GM19193 (cell line): ENCODE data around the gene IFT27.

Source experiments
- POLR2A ChIP-seq: IDR thresholded peaks from 4 replicates; pipeline ENCODE4 v1.6.1; 2011; ENCODE audit not compliant: insufficient read depth, insufficient read length; ENCODE audit errors: extremely low read depth

IFT27 gene

DNA sequence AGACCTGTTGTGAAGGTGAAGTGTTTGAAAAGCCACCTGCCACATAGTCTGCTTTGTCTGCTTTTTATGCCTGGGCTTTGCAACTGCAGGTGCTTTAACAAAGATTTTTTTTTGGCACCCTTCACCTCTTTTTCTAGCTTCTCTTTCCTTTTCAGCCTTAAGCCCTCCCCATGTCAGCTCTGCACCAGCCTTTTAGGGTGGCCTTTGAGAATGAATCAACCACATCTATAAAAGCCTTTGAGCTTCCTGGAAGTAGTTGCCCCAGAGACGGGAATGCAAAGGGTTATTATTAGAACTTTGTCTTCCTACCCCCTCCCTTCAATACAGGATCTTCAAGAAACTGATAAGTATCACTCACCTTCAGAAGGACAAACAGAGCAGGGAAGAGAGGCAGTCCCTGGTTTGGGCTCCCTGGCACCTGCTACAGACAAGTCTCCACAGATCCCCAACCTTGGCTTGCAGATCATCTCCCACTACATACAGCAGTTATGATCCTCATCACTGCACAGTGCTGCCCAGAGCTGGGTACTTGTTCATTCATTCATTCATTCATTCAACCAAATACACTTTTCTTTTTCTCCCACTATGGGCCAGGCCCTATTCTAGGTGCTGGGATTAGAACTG, 32.9 kb upstream of the IFT27 start:
- no peak for TF ChIP-seq POLR2A

DNA sequence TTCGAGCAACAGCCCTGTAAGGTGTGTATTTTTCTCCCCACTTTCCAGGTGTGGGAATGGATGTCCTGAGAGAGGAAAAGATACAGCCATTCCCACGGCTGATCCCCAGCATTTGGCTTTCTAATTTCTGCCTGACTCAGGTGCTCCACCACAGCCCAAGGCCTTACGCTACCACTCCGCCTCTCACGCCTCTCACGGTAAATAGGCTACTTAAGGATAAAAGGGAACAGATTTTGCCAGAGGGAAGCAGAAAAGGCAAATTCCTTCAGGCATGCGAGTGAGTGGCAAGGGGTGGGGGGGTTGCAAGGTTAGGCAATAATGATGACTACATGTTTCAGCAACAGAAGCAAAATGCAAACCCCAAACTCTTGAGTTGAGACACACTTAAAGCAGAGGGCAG, 31.7 kb upstream of the IFT27 start:
- no peak for TF ChIP-seq POLR2A

DNA sequence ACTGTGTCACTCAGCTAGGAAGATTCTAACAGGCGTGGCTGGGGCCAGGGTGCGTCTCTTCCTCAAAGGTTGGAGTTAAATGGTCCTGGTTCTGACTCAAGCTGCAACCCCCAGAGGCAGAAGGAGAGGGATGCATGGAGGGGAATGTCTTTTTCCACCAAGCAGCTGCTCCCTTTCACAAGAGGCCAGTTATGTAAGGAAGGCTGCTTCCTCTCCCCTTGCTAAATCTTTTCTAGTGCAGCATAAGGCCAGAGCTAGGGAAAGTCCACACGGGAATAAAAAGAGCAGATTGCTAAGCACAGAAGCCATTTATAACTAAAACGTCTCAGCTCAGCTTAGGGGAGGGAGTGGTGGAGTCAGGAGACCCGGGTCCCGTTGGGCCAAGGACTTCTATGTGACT, 30.9 kb upstream of the IFT27 start:
- TF ChIP-seq POLR2A: no peak

DNA sequence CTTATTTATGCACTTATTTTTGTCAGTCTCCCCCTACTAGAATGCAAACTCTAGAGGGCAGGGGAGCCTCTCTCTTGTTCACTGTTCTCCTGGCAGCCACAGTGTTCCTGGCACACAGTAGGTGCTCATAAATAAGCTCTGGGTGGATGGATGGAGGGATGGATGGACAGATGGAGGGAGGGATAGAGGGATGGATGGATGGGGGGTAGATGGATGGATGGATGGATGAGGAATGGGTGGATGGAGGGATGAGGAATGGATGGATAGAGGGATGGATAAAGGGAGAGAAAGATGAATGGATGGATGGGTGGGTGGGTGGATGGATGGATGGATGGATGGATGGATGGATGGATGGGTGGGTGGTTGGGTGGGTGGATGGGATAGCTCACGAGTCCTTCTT, 27.4 kb upstream of the IFT27 start:
- no peak for TF ChIP-seq POLR2A

DNA sequence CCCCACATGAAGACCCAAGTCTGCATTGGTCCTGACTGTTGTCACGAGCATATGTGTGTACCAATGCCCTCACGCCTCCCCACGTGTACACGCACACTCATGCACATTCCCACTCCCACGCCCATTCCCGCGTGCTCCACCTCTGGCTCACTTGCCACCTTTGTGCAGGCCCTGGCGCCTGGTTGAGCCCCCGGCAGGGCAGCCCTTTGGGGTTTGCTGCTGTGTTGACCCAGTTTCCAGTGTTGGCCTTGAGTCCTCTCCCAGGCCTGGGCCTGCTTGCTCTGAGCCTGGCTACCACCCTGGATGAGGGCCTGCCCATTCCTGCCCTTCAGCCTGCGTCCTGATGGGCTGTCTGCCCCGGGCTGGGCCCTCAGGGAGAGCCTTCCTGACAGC, 22.8 kb upstream of the IFT27 start:
- TF ChIP-seq POLR2A: no peak

DNA sequence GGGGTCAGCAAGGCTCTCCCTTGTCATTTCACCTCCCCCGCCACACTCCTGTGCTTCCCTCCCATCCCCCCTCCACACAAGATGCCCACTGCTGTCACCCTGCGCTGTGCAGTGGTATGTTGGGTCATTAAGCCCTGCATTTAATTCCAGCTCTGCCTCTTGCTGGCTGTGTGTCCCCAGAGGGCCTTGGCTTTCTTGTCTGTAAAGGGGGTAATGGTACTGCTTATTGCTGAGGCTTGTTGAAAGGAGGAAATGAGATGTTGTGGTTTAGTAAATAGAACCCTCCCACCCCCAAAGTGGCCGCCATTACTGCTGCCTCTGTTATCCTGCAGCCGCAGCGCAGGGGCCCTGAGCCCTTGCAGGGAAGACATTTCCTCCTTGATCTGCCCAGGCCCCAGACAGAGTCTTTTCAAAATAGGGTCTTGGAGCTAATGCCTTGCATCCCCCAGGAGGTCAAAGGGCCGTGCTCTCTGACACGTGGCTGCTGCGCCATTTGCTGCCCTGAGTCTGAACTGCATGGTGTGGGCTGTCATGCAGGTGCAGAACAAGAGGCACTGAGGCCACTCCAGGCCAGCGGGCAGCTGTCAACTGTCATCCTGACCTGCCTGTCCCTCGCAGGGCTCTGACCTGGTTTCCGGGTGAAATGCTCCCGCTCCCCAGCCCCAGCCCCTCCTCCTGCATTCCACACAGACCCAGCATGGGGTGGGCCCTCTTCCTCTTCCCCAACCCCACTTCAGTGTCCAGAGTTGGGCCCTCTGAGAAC, 22.2 kb upstream of the IFT27 start:
- TF ChIP-seq POLR2A: no peak

DNA sequence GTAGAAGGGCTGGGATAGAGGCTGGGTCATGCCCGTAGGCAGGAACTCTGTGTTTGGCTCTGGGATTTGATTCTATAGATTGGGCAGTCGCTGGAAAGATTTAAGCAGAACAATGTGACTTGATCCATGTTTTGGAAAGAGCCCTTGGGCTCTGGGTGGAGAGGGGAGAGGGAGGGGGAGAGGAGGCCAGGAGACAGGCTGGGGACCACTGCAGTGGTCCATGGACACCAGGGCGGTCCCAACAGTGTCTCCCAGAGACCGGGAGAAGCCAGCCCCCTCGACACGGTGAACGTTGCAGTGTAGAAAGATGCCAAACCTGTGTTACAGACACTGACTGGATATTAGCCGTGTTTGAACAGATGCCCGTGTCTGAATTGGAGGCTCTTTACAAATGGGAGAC, 21.5 kb upstream of the IFT27 start:
- TF ChIP-seq POLR2A: no peak

DNA sequence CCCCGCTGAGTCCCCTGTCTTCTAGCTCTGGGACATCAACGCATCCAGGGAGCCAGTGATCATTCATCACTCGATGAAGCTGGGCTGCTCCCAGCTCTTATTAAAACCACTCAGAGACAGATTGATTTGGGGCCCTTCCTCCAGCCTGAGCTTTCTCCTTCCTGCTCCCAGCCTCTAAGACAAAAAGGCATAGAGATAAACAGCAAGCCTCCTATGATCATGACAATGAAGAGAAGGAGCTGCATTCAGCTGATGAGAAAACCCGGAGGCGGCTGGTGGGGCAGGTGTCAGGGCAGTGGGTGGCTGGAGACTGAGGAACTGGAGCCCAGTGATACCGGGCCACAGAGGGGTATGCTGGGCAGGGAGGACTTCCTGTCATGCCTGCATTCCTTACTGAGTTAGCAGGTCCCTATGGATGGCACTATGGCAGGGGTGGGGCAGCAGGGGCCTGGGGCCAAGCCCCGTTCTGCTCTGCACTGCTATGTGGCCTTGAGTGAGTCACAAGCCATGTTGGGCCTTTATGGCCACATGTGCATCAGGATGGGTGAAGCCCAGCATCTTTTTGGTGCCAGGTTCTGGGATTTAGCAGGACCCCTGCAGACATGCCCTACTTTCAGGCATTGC, 20.7 kb upstream of the IFT27 start:
- TF ChIP-seq POLR2A: no peak

DNA sequence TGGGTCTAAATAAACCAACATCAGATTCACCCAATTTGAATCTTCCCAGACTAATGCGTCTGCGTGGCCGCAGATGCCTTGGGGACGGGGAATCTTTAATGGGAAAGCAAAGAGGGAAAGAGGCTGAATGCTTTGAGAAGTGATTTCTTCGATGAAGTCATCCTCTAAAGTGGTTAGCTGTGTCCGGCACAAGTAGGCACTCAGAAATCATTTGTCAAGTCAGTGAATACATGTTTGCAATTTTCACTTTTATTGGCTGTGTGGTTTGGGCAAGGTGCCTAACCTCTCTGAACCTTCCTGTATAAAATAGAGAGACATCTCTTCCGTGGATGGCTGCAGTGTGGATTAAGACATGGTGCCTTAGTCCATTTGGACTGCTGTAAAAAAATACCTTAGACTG, 19.7 kb upstream of the IFT27 start:
- no peak for TF ChIP-seq POLR2A

DNA sequence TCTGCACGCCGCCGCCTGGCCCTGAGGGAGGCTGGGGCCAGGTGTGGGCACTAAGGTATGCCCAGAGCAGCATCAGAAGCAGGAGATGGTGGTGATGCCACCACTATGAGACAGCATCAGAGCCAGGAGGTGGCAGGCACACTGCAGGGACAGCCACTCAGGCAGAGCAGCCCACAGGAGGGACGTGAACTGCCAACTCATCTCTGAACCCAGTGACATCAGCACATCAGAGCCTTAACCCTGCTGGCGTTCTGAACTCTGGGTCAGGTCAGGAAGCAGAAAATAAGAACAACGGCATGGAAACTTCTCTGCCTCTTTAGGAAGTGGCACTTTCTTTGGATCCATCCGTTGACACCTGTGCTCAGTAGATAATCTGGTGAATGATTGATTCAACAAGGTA, 14.7 kb upstream of the IFT27 start:
- TF ChIP-seq POLR2A: no peak

DNA sequence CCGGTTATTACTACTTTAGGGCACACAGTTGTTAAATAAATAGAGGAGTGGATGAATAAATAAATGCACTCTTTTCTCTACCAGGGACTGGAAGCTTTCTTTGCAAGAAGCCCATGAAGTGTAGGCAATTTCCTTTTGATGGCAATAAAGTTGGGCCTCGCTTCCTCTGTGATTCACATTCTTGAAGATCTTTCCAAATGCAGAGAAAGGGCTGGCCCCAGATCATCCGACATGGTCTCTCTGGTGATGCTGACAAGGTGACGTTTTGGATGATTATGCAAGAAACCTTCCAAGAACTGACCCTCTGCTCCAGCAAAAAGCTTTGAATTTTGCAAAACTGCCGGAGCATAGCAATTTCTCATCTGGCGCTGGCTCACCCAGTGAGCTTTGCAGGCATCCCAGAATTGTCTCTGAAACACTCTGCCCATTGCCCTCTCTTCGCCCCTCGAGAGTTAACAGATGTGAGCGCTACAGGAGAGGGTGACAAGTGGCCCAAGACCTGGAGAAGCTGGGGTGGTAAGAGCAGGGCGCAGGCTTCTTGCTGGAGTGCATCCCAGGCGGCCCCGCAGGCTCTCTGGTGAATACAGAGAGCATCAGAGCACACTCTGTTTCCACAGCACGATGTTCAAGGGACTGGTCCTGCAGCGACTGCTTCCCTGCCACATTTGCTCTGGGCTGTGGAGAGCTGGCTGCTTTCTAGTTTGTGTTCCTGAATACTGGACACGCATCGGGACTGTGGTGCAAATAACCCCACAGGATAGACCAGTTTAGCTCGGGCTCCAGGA, 11.5 kb upstream of the IFT27 start:
- no peak for TF ChIP-seq POLR2A

DNA sequence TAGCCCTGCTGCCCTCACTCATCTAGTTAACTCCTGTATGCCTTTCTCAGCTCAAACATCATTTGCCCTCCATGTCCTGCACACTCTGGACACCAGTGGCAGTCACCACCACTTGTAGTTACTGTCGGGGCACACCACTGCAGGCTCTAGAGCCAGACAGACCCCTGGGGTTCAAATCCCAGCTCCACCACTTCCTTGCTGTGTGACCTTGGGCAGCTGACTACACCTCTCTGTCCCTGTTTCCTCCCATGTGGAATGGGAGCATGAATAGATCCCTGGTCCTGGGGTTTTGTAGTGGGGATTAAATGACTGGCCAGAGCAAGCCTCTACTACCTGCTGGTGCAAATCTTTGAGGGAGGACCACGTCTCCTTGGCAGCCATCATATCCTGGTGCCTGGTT, 7.8 kb upstream of the IFT27 start:
- no peak for TF ChIP-seq POLR2A

DNA sequence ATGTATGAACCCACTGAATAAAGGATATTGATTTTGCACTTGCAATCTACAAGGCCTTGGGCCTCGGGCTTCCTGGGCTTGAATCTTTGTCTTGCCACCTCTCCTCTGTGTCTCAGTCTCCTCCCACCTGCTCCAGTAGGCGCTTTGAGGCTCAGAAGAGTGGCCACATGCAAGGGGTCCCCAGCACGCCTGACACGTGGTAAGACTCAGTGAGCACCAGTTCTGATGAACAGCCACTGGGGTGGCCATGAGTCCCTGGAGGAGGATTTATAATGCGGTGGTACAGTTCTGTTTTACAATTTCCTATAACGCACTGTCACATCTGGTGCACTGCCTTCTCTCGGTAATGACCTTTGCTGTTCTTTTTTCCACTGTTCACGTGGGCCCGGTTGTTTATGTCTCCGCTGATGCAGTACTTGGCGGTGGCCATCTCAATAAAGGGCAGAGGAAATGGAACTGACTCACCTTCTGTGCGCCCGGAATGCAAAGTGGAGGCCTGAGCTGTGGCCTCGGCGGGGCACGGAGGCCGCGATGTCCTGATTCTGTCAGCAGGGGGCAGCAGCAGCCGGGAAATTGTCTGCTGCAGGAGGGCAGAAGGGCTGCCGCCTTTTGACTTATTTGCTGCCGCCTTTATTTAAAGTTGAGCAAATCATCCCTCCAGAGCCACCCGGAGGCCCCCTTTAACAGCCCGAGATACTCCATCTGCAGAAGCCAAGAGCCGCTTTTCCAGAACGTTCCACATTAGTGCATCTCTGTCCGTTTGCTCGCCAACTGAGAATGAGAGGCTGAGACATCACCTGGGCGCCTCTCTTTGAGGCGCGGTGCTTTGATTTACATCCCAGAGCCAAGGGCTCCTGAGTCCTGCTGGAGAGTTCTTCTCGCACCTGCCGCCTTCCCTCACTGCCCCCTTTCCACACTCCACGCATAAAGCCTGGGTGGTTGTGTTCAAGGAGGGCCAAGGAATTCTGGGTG, 6.0 kb upstream of the IFT27 start:
- TF ChIP-seq POLR2A: no peak

DNA sequence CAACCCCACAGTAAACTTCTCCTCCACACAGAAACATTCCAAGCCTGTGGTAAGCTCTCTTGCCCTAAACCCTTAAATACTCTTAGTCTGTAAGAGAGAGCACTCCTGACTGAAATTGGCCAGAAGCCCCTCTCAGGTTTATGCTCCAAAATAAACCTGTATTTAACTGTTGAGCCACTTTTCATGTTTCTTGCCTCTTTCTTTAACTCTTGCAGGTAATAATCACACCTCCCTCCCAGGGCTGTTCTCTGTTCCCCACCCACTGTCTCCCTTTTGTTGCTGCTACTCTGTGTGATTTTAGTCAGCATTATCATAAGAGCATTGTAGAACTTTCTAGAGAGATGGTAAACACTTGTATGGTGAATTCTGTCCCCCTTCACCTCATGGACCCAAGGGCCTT, 2.1 kb upstream of the IFT27 start:
- TF ChIP-seq POLR2A: no peak
